GM12892 (cell line): Measurements from ENCODE around the gene TVP23C.
"Not testable (repeated sequence)": the region's sequence is repeated elsewhere in the genome, so short reads cannot be mapped to it uniquely, and the experiment has no call there.

ENCODE experiments used
- POLR2A ChIP-seq: IDR thresholded peaks from 2 replicates; pipeline ENCODE4 v1.6.1; 2011; ENCODE audit warnings: low read depth, low read length, control low read depth
- POLR2AphosphoS5 ChIP-seq: IDR thresholded peaks from 2 replicates; pipeline ENCODE4 v1.6.1; 2011; ENCODE audit warnings: low read depth, low read length, control low read depth
- TAF1 ChIP-seq: IDR thresholded peaks from 2 replicates; pipeline ENCODE4 v1.6.1; 2011; ENCODE audit warnings: low read depth, mild to moderate bottlenecking, control low read depth, low read length, borderline replicate concordance

- not testable (repeated sequence) for TF ChIP-seq POLR2AphosphoS5, TAF1, POLR2A
These were observed 38.0 kb downstream of the TVP23C start for GRCh38 chr17:15524990-15525985.
